LNCaP clone FGC (cell line): Measurements from ENCODE around the gene PLCH2.

ENCODE experiments used
- DNase-seq: peaks from one replicate; pipeline ENCODE4 v3.0.0-alpha.2; 2011; ENCODE audit warnings: low read depth
- H3K4me3 ChIP-seq: 2 replicates; pipeline ENCODE4 v1.5.1; 2011; ENCODE audit warnings: mild to moderate bottlenecking, low read depth, low read length, control low read depth
- CTCF ChIP-seq: IDR thresholded peaks from 2 replicates; pipeline ENCODE4 v1.5.1; 2012; ENCODE audit warnings: mild to moderate bottlenecking; ENCODE audit not compliant: control insufficient read depth, insufficient read depth; ENCODE audit errors: extremely low read depth

The PLCH2 gene

DNA sequence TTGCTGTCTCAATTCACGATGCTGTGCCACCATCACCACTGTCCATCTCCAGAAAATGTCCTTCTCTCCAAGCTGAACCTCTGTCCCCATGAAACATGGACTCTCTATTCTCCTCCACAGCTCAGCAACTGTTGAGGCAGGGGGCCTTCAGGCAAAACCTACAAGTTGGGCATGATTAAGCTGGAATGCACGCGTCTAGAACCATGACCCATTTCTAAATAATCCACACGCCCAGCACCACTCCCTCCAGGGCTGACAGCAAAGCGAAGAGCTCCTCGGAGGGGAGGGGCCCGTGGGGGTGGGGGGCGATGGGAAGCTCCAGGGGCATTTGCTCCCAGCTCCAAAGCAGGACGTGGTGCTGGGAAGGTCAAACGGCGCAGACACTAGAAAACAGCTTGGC lies 57.3 kb downstream of the PLCH2 start:
- no peak for DNase-seq
- no peak for TF ChIP-seq CTCF
- H3K4me3 ChIP-seq = no peak overlapping the region

GRCh38 chr1:2534315-2534686 lies 58.2 kb downstream of the PLCH2 start:
- H3K4me3 ChIP-seq = no peak overlapping the region
- TF ChIP-seq CTCF = no peak
- no peak for DNase-seq

- DNase-seq = no peak
- no peak overlapping the region for H3K4me3 ChIP-seq
- TF ChIP-seq CTCF = no peak
Observed at GRCh38 chr1:2534687-2535441, 58.8 kb downstream of the PLCH2 start.

DNA sequence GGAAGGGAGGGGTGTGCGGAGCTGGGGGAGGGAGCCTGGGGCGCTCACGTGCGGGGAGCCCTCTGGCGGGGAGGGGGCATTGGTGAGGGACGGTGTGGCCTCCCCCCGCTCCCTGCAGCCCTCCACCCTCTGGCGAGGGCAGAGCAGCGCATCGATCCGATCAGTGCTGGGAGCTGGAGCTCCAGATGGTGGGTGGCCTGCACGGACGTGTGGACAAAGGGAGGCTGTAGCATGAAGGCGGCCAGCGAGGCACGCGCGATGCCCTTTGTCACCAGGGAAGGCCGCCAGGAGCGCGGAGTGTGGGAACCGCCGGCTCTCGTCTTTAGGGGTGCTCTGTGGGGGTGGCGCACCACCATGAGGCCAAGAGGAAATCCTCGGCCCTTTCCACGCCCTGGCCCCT lies 59.4 kb downstream of the PLCH2 start:
- DNase-seq = no peak
- no peak for TF ChIP-seq CTCF

GRCh38 chr1:2535981-2536380 lies 59.9 kb downstream of the PLCH2 start:
- no peak for TF ChIP-seq CTCF
- no peak overlapping the region for H3K4me3 ChIP-seq
- DNase-seq = no peak

More for the DNA sequence above, 59.4 kb downstream of the PLCH2 start:
- H3K4me3 ChIP-seq = no peak overlapping the region

- no peak for DNase-seq
- H3K4me3 ChIP-seq = no peak overlapping the region
- no peak for TF ChIP-seq CTCF
Observed at GRCh38 chr1:2537784-2538115, 61.7 kb downstream of the PLCH2 start.

DNA sequence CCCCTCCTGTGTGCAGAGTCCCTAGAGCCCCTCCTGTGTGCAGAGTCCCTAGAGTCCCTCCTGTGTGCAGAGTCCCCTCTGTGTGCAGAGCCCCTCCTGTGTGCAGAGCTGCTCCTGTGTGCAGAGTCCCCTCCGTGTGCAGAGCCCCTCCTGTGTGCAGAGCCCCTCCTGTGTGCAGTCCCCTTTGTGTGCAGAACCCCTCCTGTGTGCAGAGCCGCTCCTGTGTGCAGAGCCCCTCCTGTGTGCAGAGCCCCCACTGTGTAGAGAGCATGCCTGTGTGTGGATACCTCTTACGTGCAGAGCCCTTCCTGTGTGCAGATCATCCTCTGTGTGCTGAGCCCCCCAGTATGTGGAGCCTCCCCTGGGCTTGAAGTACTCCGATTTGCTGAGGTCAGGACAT lies 62.3 kb downstream of the PLCH2 start:
- no peak for DNase-seq
- no peak overlapping the region for H3K4me3 ChIP-seq
- TF ChIP-seq CTCF = no peak
